ENCODE results near the gene SUSD4. TPM values are rescaled to one million over a fixed set of nuclear protein-coding genes. Genes with fewer than 3 reads are reported as not detected.

SUSD4 gene
- total and polyA plus RNA-seq, 10 of the 15 experiments (the other 5 are each of a cell fraction or from before 2014, with no cell fraction given): 0.13 to 1.1 (median 0.26) TPM; not detected in 3

DNA sequence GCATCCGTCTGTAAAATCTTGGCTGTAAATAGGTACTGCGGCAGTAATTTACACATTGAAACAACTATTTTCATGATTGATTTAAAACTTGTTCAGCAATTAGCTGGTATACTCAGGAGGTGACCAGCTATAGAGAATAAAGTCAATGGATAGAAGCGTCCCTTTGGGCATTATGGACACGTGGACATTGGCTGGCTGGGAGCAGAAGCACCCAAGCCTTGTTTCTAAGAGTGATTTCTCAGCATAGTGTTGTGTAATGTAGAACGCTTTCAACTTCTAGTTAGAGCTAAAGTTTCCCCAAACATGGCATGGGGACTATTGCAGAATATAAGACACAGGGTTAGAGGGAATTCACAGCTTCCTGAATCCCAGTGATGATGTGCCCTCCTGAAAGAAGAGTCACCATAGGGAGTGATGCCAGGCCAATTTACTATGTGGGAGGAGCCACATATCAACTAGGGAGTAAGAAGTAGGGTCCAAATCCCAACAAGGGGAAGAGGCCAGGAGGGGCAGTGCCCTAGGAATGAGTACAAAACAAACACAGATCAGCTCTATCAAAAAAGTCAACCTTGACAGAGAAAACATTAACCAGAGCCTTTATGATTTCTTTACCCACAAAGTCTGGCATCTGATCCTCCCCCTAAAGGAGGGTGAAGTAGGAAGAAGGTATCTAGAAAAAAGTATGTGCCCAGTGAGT is 92.7 kb downstream of the SUSD4 start:
- POLR2A ChIA-PET: no interaction called here
- WGBS (ENCODE audit: insufficient coverage, insufficient replicate concordance, low lambda C conversion rate, missing lambda C conversion rate): 35% methylated on average over 5 of the region's 5 CpGs
- no peak overlapping the region for H3K9ac ChIP-seq (ENCODE audit: control insufficient read depth, insufficient read depth, low read length)
- DNase-seq (ENCODE audit: low read depth, low spot score) (no peak), ATAC-seq (no peak), FAIRE-seq (no peak)
- no peaks in the 10 kb centered on the region for H4K20me1 ChIP-seq (ENCODE audit: control insufficient read depth, insufficient read depth)
- peaks cover 0 to 2% of the 10 kb centered on the region in 2 experiments; a peak in 3 of 4 replicates for H3K27me3 ChIP-seq (replicated peaks in 1 of 2; ENCODE audit: control insufficient read depth in 2 of 2, insufficient read depth in 2 of 2, low read length in 1 of 2)
- no TSS peak for BruUV-seq (replicated peaks)
- no peaks in the 10 kb centered on the region for H3K36me3 ChIP-seq (ENCODE audit: control insufficient read depth in 2 of 2, insufficient read depth in 2 of 2, low read length in 1 of 2)
- H2AFZ ChIP-seq (ENCODE audit: control insufficient read depth, low read depth, low read length): no peak overlapping the region
- intact Hi-C loops (cut with micrococcal nuclease; ENCODE audit: unreplicated experiment): no loop called here
- CTCF ChIA-PET: interaction anchor here (0.7 kb wide), 1 partner anchor 137 kb away, joined by 4 read pairs; no protein-coding TSS in a partner anchor
- in situ Hi-C loops (cut with MboI): no loop called here
- SMC1A ChIA-PET (ENCODE audit: uncharacterized antibody, unreplicated experiment): no interaction called here
- H3K4me3 ChIP-seq: no peak overlapping the region
- RAD21 ChIA-PET (ENCODE audit: unreplicated experiment): no interaction called here
- H3K9me3 ChIP-seq (replicated peaks; ENCODE audit: control insufficient read depth, insufficient read depth, low read length): no peaks in the 10 kb centered on the region
- H3K27ac ChIP-seq (ENCODE audit: control insufficient read depth, insufficient read depth): no peak overlapping the region
- no peak for TF ChIP-seq DPF2 (IDR thresholded peaks at IDR 0.05)
- TF ChIP-seq, protein P1, sequence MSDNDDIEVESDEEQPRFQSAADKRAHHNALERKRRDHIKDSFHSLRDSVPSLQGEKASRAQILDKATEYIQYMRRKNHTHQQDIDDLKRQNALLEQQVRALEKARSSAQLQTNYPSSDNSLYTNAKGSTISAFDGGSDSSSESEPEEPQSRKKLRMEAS (IDR thresholded peaks at IDR 0.05; ENCODE audit: low read depth, low read length): no peak
- TF ChIP-seq, protein P2, sequence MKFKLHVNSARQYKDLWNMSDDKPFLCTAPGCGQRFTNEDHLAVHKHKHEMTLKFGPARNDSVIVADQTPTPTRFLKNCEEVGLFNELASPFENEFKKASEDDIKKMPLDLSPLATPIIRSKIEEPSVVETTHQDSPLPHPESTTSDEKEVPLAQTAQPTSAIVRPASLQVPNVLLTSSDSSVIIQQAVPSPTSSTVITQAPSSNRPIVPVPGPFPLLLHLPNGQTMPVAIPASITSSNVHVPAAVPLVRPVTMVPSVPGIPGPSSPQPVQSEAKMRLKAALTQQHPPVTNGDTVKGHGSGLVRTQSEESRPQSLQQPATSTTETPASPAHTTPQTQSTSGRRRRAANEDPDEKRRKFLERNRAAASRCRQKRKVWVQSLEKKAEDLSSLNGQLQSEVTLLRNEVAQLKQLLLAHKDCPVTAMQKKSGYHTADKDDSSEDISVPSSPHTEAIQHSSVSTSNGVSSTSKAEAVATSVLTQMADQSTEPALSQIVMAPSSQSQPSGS (IDR thresholded peaks at IDR 0.05; ENCODE audit: low read length): no peak
- no peaks in the 10 kb centered on the region for H3K79me2 ChIP-seq (ENCODE audit: control insufficient read depth, insufficient read depth, low read length)
- H3K4me2 ChIP-seq (ENCODE audit: control insufficient read depth, insufficient read depth): no peak overlapping the region
- H3K4me1 ChIP-seq (ENCODE audit: control insufficient read depth, insufficient read depth, low read length): no peaks in the 10 kb centered on the region

DNA sequence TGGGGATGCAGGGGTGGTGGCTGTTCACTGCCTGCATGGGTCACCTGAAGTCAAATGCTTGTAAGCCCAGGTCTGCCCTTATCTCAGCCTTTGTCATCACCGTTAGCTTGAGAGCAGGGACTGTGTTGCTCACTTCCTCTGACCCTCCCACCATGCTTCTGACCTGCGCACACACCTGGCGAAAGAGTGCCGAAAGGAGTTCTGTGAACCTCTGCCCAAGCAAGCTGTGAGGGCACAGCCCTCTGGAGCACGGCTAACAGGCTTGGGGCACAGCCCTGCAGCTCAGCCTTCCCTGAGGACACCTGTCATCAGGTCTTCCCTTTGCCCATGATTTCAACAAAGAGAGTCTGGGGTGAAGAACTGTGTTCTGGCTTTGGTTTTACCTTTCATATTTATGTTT is 93.8 kb downstream of the SUSD4 start:
- BruUV-seq (replicated peaks): no TSS peak
- 63% methylated on average over 5 of the region's 5 CpGs for WGBS (ENCODE audit: insufficient coverage, insufficient replicate concordance, low lambda C conversion rate, missing lambda C conversion rate)
- no peak overlapping the region for H3K27ac ChIP-seq (ENCODE audit: control insufficient read depth, insufficient read depth)
- H3K4me1 ChIP-seq (ENCODE audit: control insufficient read depth, insufficient read depth, low read length): no peaks in the 10 kb centered on the region
- H3K4me3 ChIP-seq: no peak overlapping the region
- ChIA-PET SMC1A (ENCODE audit: uncharacterized antibody, unreplicated experiment) (no interaction called here), CTCF (no interaction called here), POLR2A (no interaction called here), RAD21 (ENCODE audit: unreplicated experiment) (no interaction called here)
- H3K9ac ChIP-seq (ENCODE audit: control insufficient read depth, insufficient read depth, low read length): no peak overlapping the region
- no peak overlapping the region for H3K4me2 ChIP-seq (ENCODE audit: control insufficient read depth, insufficient read depth)
- H3K27me3 ChIP-seq (replicated peaks in 1 of 2; ENCODE audit: control insufficient read depth in 2 of 2, insufficient read depth in 2 of 2, low read length in 1 of 2): peaks cover 0 to 2% of the 10 kb centered on the region in 2 experiments
- DNase-seq (ENCODE audit: low read depth, low spot score) (no peak), FAIRE-seq (no peak), ATAC-seq (no peak)
- H3K9me3 ChIP-seq (replicated peaks; ENCODE audit: control insufficient read depth, insufficient read depth, low read length): no peaks in the 10 kb centered on the region
- H3K36me3 ChIP-seq (ENCODE audit: control insufficient read depth in 2 of 2, insufficient read depth in 2 of 2, low read length in 1 of 2): no peaks in the 10 kb centered on the region
- intact Hi-C loops (cut with micrococcal nuclease; ENCODE audit: unreplicated experiment) (no loop called here), in situ Hi-C loops (cut with MboI) (no loop called here)
- H3K79me2 ChIP-seq (ENCODE audit: control insufficient read depth, insufficient read depth, low read length): no peaks in the 10 kb centered on the region
- no peak overlapping the region for H2AFZ ChIP-seq (ENCODE audit: control insufficient read depth, low read depth, low read length)
- no peaks in the 10 kb centered on the region for H4K20me1 ChIP-seq (ENCODE audit: control insufficient read depth, insufficient read depth)
- TF ChIP-seq NR2C2 (IDR thresholded peaks at IDR 0.05; ENCODE audit: borderline replicate concordance, control insufficient read depth, insufficient read length, low read depth) (no peak), MTA3 (IDR thresholded peaks at IDR 0.05; ENCODE audit: borderline replicate concordance, low read length) (no peak), DPF2 (IDR thresholded peaks at IDR 0.05) (no peak), HDAC6 (IDR thresholded peaks at IDR 0.05; ENCODE audit: unreplicated experiment) (no peak)
- TF ChIP-seq, protein P3, sequence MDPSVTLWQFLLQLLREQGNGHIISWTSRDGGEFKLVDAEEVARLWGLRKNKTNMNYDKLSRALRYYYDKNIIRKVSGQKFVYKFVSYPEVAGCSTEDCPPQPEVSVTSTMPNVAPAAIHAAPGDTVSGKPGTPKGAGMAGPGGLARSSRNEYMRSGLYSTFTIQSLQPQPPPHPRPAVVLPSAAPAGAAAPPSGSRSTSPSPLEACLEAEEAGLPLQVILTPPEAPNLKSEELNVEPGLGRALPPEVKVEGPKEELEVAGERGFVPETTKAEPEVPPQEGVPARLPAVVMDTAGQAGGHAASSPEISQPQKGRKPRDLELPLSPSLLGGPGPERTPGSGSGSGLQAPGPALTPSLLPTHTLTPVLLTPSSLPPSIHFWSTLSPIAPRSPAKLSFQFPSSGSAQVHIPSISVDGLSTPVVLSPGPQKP (IDR thresholded peaks at IDR 0.05; ENCODE audit: low read depth, low read length): no peak
- TF ChIP-seq, protein P4, sequence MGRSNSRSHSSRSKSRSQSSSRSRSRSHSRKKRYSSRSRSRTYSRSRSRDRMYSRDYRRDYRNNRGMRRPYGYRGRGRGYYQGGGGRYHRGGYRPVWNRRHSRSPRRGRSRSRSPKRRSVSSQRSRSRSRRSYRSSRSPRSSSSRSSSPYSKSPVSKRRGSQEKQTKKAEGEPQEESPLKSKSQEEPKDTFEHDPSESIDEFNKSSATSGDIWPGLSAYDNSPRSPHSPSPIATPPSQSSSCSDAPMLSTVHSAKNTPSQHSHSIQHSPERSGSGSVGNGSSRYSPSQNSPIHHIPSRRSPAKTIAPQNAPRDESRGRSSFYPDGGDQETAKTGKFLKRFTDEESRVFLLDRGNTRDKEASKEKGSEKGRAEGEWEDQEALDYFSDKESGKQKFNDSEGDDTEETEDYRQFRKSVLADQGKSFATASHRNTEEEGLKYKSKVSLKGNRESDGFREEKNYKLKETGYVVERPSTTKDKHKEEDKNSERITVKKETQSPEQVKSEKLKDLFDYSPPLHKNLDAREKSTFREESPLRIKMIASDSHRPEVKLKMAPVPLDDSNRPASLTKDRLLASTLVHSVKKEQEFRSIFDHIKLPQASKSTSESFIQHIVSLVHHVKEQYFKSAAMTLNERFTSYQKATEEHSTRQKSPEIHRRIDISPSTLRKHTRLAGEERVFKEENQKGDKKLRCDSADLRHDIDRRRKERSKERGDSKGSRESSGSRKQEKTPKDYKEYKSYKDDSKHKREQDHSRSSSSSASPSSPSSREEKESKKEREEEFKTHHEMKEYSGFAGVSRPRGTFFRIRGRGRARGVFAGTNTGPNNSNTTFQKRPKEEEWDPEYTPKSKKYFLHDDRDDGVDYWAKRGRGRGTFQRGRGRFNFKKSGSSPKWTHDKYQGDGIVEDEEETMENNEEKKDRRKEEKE (IDR thresholded peaks at IDR 0.05): no peak

Data from GM12878 (cell line).